Right atrium auricular region (tissue), 2 donors: ENCODE measurements around the gene NDUFS3. TPM values are rescaled to one million over a fixed set of nuclear protein-coding genes. Genes with fewer than 3 reads are reported as not detected.
A peak's percentile ranks its signal among the peaks of the same experiment; 100 is the strongest.

Source experiments
- DNase-seq: peaks from one replicate; pipeline ENCODE4 v3.0.0-alpha.2; 2019; ENCODE audit warnings: low spot score
- H3K27ac ChIP-seq, 2 donors: fragments of 200-600 bp; sonication (generic); 1 replicate in 1 of 2; 2 replicates in 1 of 2; pipeline ENCODE4 v1.5.1; 2016 to 2019
- H3K27me3 ChIP-seq, 2 donors: fragments of 200-600 bp; sonication (generic); one replicate each; pipeline versions ENCODE4 v1.5.1 to v1.6.0; 2017 to 2019
- H3K36me3 ChIP-seq: fragments of 200-600 bp; sonication (generic); one replicate; pipeline ENCODE4 v1.5.1; 2016
- H3K4me1 ChIP-seq, 2 donors: fragments of 200-600 bp; sonication (generic); one replicate each; pipeline versions ENCODE4 v1.5.1 to v1.6.0; 2017 to 2019
- H3K4me3 ChIP-seq, 2 donors: fragments of 200-600 bp; sonication (generic); 1 replicate in 1 of 2; 2 replicates in 1 of 2; pipeline ENCODE4 v1.5.1; 2017 to 2019; ENCODE audit warnings: mild to moderate bottlenecking in 1 of 2, moderate library complexity in 1 of 2
- H3K9me3 ChIP-seq, 2 donors: fragments of 200-600 bp; sonication (generic); one replicate each; pipeline ENCODE4 v1.5.1; 2019
- total RNA-seq, 2 donors: library from RNA; depleted of rRNA; stranded (reverse); fragments of >200 nt; gene quantifications; one replicate each; pipeline ENCODE4 v1.1.0, GENCODE V29; 2016
- TF ChIP-seq, protein P1 (sequence below), 2 donors: fragments of 200-600 bp; sonication (generic); IDR thresholded peaks; one replicate each; pipeline ENCODE4 v1.5.1; 2019; ENCODE audit warnings: antibody characterized with exemption in 2 of 2

Gene NDUFS3
- total RNA-seq, 2 donors from 2014 or later, result 93.4 to 125 TPM

DNA sequence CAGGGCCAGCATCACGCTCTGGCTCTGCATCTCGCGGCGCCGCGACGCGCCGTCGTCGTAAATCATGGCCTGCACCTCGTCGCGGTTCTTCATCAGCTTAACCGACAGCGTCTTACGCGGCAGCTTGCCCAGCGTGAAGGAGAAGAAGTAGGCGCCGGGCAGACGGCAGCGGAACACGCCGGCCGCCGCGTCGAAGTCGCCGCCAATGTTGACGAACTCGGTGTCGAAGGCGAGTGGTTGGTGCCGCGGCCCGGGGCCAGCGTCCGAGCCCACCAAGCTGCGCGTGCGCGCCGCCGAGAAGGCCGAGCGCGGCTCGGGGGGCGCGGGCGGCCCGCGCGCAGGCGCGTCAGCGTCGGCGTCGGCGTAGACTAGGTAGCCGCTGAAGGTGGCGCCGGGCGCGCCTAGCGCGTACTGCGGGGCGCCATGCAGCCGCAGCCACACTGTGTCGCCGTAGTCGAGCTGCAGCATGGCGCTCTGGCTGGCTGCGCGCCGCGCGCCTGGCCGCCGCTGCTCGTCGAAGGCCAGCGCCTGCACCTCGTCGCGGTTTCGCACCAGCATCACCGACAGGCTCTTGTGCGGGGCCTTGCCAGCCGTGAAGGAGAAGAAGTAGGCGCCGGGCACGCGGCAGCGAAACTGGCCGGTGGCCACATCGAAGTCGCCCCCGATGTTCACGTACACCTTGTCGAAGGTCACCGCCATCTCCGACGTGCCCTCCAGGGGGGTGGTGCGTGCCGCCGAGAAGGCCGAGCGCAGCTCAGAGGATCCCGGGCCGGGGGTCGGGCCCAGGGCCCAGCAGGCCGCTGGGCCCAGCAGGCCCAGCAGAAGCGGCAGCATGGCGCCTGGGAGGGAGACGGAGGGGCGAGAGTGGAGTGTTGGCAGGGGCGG lies 11.3 kb downstream of the NDUFS3 start:
- peaks cover 0 to 22% of the 10 kb centered on the region in 2 donors for H3K4me1 ChIP-seq
- H3K27me3 ChIP-seq, result peaks cover 14 to 17% of the 10 kb centered on the region in 2 donors
- DNase-seq, result no peak
- no peaks in the 10 kb centered on the region for H3K9me3 ChIP-seq
- no peak overlapping the region for H3K27ac ChIP-seq
- H3K36me3 ChIP-seq, result no peaks in the 10 kb centered on the region
- TF ChIP-seq, protein P1, sequence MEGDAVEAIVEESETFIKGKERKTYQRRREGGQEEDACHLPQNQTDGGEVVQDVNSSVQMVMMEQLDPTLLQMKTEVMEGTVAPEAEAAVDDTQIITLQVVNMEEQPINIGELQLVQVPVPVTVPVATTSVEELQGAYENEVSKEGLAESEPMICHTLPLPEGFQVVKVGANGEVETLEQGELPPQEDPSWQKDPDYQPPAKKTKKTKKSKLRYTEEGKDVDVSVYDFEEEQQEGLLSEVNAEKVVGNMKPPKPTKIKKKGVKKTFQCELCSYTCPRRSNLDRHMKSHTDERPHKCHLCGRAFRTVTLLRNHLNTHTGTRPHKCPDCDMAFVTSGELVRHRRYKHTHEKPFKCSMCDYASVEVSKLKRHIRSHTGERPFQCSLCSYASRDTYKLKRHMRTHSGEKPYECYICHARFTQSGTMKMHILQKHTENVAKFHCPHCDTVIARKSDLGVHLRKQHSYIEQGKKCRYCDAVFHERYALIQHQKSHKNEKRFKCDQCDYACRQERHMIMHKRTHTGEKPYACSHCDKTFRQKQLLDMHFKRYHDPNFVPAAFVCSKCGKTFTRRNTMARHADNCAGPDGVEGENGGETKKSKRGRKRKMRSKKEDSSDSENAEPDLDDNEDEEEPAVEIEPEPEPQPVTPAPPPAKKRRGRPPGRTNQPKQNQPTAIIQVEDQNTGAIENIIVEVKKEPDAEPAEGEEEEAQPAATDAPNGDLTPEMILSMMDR (IDR thresholded peaks at IDR 0.05), result no peak
- H3K4me3 ChIP-seq, result peak overlapping the region; percentile 13 to 25

DNA sequence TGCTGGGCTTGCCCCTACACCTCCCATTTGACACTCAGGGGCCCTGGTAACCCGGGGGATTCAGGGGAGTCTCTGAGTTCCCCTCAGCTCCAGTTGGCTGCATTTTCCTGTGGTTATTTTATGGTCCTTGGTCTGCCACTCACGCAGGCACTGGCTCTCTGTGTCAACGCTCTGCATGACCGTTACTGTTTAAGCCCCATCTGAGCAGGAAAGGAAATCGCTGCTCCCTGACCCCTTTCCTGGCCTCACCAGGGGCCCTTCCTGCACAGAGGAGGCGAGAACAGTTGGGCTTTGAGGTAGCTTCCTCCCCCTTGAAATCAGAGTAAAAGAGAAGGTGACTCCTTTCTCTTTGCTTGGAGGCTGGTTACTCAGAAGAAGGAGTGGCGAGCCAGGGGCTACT lies 12.9 kb downstream of the NDUFS3 start:
- Histone ChIP-seq H3K27ac (no peak overlapping the region), H3K36me3 (no peaks in the 10 kb centered on the region), H3K9me3 (no peaks in the 10 kb centered on the region), H3K4me3 (no peak overlapping the region), H3K4me1 (peaks cover 0 to 18% of the 10 kb centered on the region in 2 donors), H3K27me3 (peaks cover 14 to 17% of the 10 kb centered on the region in 2 donors)
- TF ChIP-seq, protein P1 (IDR thresholded peaks at IDR 0.05), result no peak
- DNase-seq, result no peak

DNA sequence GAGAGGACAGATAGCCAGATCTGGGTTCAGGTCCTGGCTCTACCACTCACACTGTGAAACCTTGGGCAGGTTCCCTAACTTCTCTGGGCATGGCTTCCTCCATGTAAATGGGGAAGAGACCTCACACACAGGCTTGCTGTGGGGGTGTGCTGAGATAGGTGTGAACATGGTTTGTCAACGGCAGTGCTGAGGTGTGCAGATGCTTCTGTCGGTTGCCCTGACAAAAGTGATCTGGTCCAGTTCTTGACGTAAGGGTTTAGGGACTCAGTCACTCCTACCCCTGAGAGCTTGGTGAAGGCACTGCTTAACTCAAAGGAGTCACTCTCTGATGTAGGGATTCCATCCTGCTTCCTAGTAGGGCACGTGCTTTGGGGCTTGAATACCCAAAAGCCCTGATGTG lies 13.4 kb downstream of the NDUFS3 start:
- DNase-seq, result no peak
- no peak overlapping the region for H3K27ac ChIP-seq
- TF ChIP-seq, protein P1 (IDR thresholded peaks at IDR 0.05), result no peak
- no peaks in the 10 kb centered on the region for H3K36me3 ChIP-seq
- peaks cover 14 to 17% of the 10 kb centered on the region in 2 donors for H3K27me3 ChIP-seq
- H3K4me3 ChIP-seq, result no peak overlapping the region
- peaks cover 0 to 18% of the 10 kb centered on the region in 2 donors for H3K4me1 ChIP-seq
- H3K9me3 ChIP-seq, result no peaks in the 10 kb centered on the region

GRCh38 chr11:47592970-47593369 lies 14.1 kb downstream of the NDUFS3 start:
- Histone ChIP-seq H3K9me3 (no peaks in the 10 kb centered on the region), H3K27me3 (peaks cover 14 to 17% of the 10 kb centered on the region in 2 donors), H3K4me3 (no peak overlapping the region), H3K36me3 (no peaks in the 10 kb centered on the region), H3K27ac (no peak overlapping the region), H3K4me1 (peaks cover 0 to 18% of the 10 kb centered on the region in 2 donors)
- TF ChIP-seq, protein P1 (IDR thresholded peaks at IDR 0.05), result no peak
- no peak for DNase-seq

DNA sequence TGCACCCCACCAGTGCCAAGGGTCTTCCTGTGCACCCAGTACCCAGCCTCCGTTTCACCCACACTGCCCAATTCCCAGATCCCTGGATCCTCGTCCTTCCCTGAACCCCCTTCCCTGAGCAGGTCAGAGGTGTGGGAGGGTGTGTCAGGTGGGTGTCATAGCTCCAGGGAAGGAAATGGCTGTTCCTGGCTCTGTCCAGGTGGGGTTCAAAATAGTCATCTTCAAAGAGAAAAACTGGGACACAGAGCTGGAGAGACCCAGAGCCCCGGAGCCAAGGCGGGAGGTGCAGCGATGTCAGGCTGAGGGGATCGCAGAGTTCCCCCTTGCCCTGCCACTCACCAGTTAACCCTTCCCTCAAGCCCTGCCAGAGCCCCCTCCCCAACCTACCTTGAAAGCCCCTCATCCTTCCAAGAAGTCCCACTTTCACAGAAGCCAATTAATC lies 14.6 kb downstream of the NDUFS3 start:
- Histone ChIP-seq H3K9me3 (no peaks in the 10 kb centered on the region), H3K27ac (no peak overlapping the region), H3K4me3 (peak overlapping the region in 1 of 2 donors; percentile 30), H3K36me3 (no peaks in the 10 kb centered on the region), H3K4me1 (peaks cover 0 to 18% of the 10 kb centered on the region in 2 donors), H3K27me3 (peaks cover 14 to 17% of the 10 kb centered on the region in 2 donors)
- no peak for DNase-seq
- TF ChIP-seq, protein P1 (IDR thresholded peaks at IDR 0.05), result no peak
